Mesodermal cell (in vitro differentiated cells): ENCODE data around the gene TFG.

Source experiments
- H3K27ac ChIP-seq: 2 replicates; pipeline ENCODE4 v1.7.0; 2013; ENCODE audit warnings: mild to moderate bottlenecking, low read depth, low read length, moderate library complexity; ENCODE audit not compliant: severe bottlenecking
- H3K36me3 ChIP-seq: 2 replicates; pipeline ENCODE4 v1.7.1; 2013; ENCODE audit warnings: mild to moderate bottlenecking, low read length, moderate library complexity; ENCODE audit not compliant: control insufficient read depth, insufficient read depth
- H3K4me1 ChIP-seq: one replicate; pipeline ENCODE4 v1.7.1; 2013; ENCODE audit warnings: mild to moderate bottlenecking, low read length; ENCODE audit not compliant: insufficient read depth, control insufficient read depth, poor library complexity, severe bottlenecking
- H3K4me3 ChIP-seq: 2 replicates; pipeline ENCODE4 v1.7.0; 2013; ENCODE audit warnings: low read length, control low read depth, mild to moderate bottlenecking; ENCODE audit not compliant: insufficient read depth, poor library complexity, severe bottlenecking; ENCODE audit errors: extremely low read depth
- H3K9me3 ChIP-seq: 2 replicates; pipeline ENCODE4 v1.7.1; 2013; ENCODE audit warnings: mild to moderate bottlenecking, low read length, moderate library complexity; ENCODE audit not compliant: control insufficient read depth
- WGBS, 2 experiments: methylation state at CpG; one replicate each; pipeline ENCODE4 v1.1.5; 2013; ENCODE audit warnings: missing lambda C conversion rate in 2 of 2; ENCODE audit not compliant: insufficient coverage in 2 of 2; 5-methylcytosine and 5-hydroxymethylcytosine counted together

Gene TFG

DNA sequence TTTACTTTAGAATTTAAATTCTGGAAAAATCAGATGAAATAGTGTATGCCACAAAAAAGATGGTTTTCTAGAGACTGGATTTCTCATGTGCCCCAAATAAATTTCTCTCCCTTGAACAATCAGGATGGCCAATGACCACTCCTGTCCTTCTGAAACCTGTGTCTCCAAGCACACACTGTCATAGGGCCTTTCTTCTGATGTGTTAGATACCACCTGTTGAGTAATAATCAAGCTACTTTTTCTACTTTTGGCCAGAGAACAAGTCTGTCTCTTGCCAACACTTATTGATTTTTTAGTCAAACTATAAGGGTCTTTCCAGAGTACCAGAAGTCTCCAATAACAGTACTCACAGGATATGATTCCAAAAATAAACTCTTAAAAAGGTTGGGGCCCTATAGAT is 16.1 kb upstream of the TFG start:
- no peak overlapping the region for H3K27ac ChIP-seq
- no peaks in the 10 kb centered on the region for H3K4me1 ChIP-seq
- no peaks in the 10 kb centered on the region for H3K9me3 ChIP-seq
- H3K4me3 ChIP-seq, result no peak overlapping the region
- H3K36me3 ChIP-seq, result no peaks in the 10 kb centered on the region

DNA sequence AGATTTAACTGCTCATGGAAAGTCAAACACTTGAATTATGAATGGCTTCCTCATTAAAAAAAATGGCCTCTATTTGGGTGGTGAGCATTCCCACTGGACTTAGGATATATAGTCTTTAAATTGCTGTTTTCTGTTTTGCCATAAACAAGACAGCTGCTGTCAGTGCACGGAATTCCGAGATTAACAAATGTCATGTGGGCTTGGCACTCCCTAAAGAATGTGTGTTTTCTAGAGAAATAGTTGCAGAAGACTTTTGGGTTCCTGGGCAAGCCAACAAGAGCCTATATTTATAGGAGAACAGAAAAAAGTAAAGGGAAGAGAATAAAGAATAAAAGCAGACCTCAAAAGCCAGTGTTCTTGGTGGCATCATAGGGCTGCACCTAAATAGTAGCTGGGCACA is 13.6 kb upstream of the TFG start:
- H3K27ac ChIP-seq, result no peak overlapping the region
- 100% methylated on average over 1 to 2 of the region's 2 CpGs for WGBS, 2 experiments

DNA sequence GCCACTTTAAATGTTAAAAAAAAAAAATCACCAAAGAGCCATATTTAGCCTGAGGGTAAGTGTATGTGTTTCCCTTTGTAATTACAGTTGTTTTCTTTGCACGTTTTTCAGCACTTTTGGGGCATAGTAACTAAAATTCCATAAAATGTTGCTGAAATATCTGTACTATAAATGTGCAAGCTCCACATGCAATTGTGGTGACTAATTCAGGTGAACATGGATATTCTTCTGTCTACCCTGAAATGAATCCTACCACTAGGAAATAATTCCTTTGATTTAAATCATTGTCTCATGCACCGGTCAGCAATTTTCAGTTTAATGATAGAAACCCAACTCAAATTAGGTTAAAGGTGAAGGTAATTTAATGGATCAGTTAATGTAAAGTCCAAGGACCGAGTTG is 13.1 kb upstream of the TFG start:
- no peaks in the 10 kb centered on the region for H3K9me3 ChIP-seq
- no peaks in the 10 kb centered on the region for H3K36me3 ChIP-seq
- H3K4me1 ChIP-seq, result no peaks in the 10 kb centered on the region
- WGBS, 2 experiments, result 67 to 90% methylated on average over 1 of the region's 3 CpGs
- no peak overlapping the region for H3K27ac ChIP-seq
- H3K4me3 ChIP-seq, result no peak overlapping the region

More for the DNA sequence above, 13.6 kb upstream of the TFG start:
- H3K4me3 ChIP-seq, result no peak overlapping the region
- no peaks in the 10 kb centered on the region for H3K4me1 ChIP-seq
- H3K9me3 ChIP-seq, result no peaks in the 10 kb centered on the region
- no peaks in the 10 kb centered on the region for H3K36me3 ChIP-seq

DNA sequence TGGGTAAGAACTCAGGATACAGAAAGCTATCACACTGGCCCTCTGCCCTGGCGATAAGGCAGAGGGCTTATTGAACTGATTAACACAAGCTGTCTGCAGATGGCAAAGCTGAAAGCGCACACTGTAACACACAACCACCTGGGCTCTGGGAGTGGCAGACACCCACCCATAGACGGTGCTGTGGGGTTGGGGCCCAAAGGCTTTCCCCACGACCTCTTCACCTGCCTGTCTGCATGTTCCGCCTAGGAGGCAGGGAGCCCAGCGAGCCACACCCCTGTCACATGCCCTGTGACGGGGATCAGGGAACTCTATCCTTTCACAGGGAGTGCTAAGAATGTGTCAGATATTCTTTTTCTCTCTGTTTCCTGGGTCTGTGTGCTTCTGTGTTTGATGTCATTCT is 12.1 kb upstream of the TFG start:
- Histone ChIP-seq H3K4me1 (no peaks in the 10 kb centered on the region), H3K4me3 (no peak overlapping the region), H3K9me3 (no peaks in the 10 kb centered on the region), H3K27ac (no peak overlapping the region), H3K36me3 (no peaks in the 10 kb centered on the region)
- 78 to 87% methylated on average over 4 to 6 of the region's 7 CpGs for WGBS, 2 experiments

DNA sequence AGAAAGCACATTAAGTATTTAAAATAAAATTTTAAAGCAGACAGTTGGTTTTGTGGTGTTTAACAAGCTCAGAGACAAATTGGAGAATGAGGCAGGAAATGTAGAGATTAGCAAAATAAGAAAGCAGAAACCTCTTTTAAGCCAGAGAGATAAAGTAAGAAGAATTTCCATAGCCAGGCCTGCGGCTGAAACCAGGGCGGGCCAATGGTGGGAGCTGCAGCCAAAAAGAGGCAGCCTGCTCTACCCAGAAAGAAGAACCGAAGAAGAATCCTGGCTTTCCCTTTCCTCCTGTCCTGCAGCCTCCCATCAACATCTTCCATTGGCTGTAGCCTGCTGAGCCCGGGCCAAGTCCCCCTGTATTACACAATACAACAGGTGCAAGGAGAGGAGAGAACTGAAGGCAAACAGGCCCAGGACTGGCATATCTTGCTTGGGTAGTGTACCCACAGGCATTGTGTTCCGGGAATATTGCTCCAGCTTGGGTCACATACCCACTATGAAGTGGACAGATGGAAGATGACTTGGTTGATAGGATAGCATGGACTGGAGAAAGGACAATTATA is 11.5 kb upstream of the TFG start:
- H3K9me3 ChIP-seq, result no peaks in the 10 kb centered on the region

DNA sequence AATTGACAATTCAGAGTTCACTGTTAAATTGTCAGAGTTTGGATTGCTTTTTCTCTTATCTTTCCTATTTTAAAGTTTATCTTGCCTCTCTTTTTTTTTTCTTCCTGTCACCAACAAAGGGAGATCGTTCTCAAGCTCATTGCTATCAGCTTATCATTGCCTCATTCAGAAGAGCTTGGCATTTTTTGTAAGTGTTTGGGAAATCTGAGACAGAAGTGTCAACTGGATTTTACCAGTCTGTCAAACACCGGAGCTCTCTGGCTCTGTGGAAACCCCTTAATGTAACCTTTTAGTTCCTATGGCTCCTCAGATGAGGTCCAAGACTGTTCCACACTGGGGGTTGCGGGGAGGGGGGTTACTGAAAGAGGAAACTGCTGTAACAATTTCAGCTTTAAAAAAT is 10.6 kb upstream of the TFG start:
- Histone ChIP-seq H3K36me3 (no peaks in the 10 kb centered on the region), H3K4me1 (no peaks in the 10 kb centered on the region), H3K27ac (no peak overlapping the region), H3K4me3 (no peak overlapping the region), H3K9me3 (no peaks in the 10 kb centered on the region)
- WGBS, 2 experiments, result 57 to 71% methylated on average over 1 of the region's 3 CpGs

More for the DNA sequence above, 11.5 kb upstream of the TFG start:
- H3K4me1 ChIP-seq, result no peaks in the 10 kb centered on the region
- no peaks in the 10 kb centered on the region for H3K36me3 ChIP-seq
- H3K4me3 ChIP-seq, result no peak overlapping the region
- H3K27ac ChIP-seq, result peak overlapping the region; percentile 13
- 85 to 93% methylated on average over 3 of the region's 5 CpGs for WGBS, 2 experiments

DNA sequence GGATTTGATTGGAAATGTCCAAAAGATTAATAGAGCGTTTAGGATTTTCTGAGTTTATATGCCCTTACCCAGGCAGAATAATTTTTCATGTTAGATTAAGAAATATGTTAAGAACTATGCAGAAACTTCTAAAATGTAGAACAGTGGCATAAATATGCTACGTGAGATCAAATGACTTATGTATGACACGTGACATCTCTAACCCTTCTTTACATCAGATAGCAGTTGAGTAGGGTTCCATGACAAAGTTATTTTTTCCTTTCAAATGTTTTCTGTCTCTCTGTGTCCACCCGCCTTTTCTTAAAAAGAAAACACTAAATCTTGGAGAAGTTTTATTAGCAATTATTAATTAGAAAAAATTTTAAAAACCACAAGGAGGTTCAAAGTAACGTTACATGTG is 8.6 kb upstream of the TFG start:
- no CpG with 5 or more reads among the region's 5 CpGs for WGBS, 2 experiments
- Histone ChIP-seq H3K4me1 (no peaks in the 10 kb centered on the region), H3K27ac (no peak overlapping the region), H3K4me3 (no peak overlapping the region), H3K9me3 (no peaks in the 10 kb centered on the region), H3K36me3 (no peaks in the 10 kb centered on the region)

DNA sequence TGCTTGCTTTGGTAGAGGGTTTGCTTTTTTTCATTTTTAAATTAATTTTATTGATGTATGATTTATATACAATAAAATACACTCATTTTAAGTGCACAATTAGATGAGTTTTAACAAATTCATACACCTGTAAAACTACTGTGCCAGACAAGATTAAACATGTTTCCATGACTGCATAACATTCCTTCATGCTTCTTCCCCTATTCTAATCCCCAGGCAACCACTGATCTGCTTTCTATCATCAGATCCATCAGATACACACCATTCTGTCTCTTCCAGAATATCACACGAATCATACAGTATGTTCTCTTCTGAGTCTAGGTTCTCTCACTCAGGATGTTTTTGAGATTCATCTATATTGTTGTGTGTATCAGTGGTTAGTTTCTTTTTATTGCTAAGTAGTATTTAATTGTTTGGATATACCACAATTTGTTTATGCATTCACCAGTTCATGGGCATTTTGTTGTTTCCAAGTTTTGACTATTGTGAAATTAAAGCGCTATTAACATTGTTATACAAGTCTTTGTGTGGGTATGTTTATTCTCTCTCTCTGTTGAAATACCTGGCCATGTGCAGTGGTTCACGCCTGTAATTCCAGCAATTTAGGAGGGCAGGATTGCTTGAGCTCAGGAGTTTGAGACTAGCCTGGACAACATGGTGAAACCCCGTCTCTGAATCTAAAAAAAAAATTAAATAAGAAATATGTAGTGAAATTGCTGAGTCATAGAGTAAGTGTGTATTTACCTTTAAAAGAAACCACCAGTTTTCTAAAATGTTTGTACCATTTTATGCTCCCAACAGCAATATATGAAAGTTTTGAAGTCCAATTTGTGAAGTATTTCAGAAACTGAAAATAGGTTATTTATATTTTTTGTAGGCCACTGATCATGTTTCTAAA is 7.0 kb upstream of the TFG start:
- no peaks in the 10 kb centered on the region for H3K36me3 ChIP-seq
- no peaks in the 10 kb centered on the region for H3K9me3 ChIP-seq
- H3K4me3 ChIP-seq, result no peak overlapping the region
- no peaks in the 10 kb centered on the region for H3K4me1 ChIP-seq
- H3K27ac ChIP-seq, result no peak overlapping the region
- WGBS, 2 experiments, result 90 to 100% methylated on average over 2 to 3 of the region's 4 CpGs

DNA sequence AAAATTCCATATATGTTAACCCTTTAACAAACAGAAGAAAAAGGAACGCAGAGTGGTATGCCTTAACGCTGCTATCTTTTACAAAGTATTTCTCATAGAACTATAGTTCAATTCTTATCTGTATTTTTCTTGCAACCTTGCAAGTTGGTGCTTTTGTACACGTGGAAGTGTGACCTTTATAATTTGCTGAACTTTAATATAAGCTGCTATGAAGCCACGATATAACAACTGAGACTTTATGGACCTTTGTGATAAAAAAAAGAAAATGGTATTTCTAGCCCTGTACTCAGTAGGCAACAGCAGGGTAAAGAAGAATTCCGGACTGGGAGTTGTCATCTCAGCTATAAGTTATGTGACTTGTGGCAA is 6.3 kb upstream of the TFG start:
- Histone ChIP-seq H3K4me1 (no peaks in the 10 kb centered on the region), H3K4me3 (no peak overlapping the region), H3K9me3 (no peaks in the 10 kb centered on the region), H3K36me3 (no peaks in the 10 kb centered on the region), H3K27ac (no peak overlapping the region)
- WGBS, 2 experiments, result 90% methylated on average over 2 of the region's 5 CpGs; no CpG with 5 or more reads in 1 of the 2 experiments

DNA sequence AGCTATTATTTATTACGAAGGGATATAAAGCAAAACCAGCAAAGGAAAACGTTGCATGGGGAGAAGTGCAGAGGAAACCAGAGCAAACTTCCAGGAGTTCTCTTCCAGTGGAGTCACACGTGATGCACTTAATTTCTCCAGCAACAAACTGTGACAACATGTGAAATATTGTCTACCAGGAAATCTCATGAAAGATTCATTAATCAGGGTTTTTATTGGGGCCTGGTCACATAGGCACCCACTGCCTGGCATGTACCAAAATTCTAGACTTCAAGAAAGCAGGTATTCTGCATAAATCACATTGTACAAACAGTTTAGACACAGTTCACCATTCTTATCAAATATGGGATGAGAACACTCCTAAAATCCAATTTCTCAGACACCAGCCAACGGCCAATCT is 5.4 kb upstream of the TFG start:
- Histone ChIP-seq H3K4me3 (no peak overlapping the region), H3K36me3 (no peaks in the 10 kb centered on the region), H3K4me1 (no peaks in the 10 kb centered on the region), H3K9me3 (no peaks in the 10 kb centered on the region), H3K27ac (no peak overlapping the region)
- WGBS, 2 experiments, result 85 to 100% methylated on average over 2 to 4 of the region's 4 CpGs

DNA sequence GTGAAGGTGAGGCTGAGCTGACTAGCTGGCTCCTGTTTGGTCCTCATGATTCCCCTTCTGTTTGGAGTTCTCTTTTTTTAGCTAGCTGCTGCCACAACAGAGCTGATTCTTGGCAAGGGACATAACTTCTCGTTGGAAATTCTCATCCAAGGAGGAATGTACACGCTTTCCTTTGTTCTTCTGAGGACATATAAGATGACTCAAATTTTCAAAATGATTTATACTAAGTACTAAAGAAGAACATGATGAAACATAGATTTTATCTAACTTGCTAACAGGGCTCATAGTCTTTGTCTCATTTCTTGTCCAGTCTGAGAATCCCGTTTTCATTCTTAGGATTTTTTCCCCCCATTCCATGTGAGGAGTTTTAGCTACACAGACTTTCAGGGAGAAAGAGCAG is 2.9 kb upstream of the TFG start:
- H3K4me1 ChIP-seq, result peaks cover 2% of the 10 kb centered on the region
- peaks cover 7% of the 10 kb centered on the region for H3K36me3 ChIP-seq
- no peak overlapping the region for H3K27ac ChIP-seq
- WGBS, 2 experiments, result 60% methylated on average over 1 of the region's 3 CpGs; no CpG with 5 or more reads in 1 of the 2 experiments
- H3K4me3 ChIP-seq, result no peak overlapping the region
- H3K9me3 ChIP-seq, result no peaks in the 10 kb centered on the region
